ENCODE results near the gene ADCY5. TPM values are rescaled to one million over a fixed set of nuclear protein-coding genes. Genes with fewer than 3 reads are reported as not detected.

ADCY5 gene
- total RNA-seq, 1 donor from 2014 or later, result 0.13 TPM

DNA sequence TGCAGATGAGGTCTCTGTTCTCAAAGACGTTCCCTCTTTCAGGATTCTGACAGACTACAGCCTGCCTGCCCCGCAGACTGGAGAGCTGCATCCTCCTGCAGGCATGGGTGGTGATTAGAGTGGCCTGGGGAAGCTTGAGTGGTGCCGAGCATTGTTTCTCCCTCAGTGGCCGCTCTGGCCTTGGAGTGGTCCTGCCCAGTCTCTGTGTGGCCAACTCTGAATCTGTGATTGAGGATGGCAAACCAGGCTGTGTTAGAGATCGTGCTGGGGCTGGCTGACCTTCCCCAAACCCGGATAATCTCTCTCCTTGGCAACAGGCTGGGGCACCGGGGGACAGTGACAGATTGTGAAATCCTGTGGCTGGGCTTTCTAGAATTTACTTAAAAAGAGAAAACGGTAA is 11.0 kb upstream of the ADCY5 start:
- DNase-seq (ENCODE audit: low read depth), result no peak

DNA sequence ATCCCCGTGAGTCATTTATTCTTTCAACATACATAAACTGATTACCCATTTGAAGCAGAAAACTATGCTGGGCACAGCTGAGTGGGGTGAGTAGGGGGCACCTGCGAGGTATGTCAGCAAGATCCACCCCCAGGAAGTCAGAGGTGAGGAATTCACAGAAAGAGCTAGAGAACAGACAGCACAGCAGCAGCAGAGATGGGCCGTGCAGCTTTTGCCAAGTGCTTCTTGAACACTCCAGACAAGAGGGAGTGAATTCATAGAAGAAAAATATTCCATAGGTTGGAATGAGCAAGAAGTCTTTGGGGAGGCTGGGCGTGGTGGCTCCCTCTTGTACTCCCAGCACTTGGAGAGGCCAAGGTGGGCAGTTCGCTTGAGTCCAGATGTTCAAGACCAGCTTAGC is 9.4 kb upstream of the ADCY5 start:
- no peak for DNase-seq (ENCODE audit: low read depth)

DNA sequence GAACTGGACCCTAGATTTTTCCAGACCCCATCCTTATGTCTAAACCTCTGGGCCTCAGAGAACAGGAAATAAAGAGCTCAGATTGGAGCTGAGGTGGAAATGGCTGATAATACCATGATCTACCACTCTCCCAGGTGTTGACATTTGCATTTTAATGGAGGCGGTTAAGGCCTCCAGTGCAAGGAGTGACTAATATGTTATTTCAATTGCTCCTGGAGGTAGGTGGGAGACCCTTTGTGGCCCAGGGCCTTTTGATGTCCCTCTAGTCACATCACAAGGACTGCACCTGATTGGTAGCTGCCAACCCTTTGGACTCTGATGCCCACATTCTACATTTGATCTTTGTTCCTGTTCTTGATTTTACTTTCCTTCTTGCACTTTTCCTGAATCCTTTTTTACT is 9.0 kb upstream of the ADCY5 start:
- no peak for DNase-seq (ENCODE audit: low read depth)

DNA sequence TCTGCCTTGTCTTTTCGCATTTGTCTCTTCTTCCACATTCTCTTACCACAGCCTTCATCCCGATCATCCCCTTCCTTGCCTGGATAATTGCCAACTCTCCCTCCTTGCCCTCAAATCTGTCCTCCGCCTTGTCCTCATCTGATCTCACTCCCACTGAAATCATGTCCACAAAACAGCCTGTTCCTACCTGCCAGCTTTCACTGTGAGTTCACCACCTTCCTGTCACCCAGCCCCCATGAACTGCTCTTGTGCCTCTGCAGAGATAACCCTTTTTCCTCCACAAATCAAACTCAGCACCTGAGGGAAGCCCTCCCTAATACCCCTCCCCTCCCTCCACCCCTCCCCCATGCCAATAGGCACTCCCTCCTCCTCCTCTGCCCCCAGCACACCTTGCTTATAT is 4.8 kb upstream of the ADCY5 start:
- DNase-seq (ENCODE audit: low read depth), result no peak

DNA sequence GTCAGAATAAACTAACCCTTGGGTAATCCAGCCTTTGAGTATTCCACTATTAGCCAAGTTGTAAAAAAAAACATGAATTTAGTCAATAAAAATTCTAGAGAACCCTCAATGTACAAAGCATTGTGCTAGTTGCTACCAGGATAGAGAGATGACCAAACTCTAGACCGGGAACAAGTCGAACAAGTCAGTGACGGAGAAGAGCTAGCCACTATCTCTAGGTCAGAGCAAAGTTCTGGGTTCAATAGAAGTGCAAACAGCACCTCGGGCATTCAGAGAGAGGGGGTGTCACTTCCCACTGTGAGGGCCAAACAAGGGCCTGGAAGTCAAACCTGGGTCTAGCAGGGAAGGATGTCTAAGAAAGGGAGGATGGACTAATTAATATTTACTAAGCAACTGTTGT is 2.3 kb upstream of the ADCY5 start:
- no peak for DNase-seq (ENCODE audit: low read depth)

DNA sequence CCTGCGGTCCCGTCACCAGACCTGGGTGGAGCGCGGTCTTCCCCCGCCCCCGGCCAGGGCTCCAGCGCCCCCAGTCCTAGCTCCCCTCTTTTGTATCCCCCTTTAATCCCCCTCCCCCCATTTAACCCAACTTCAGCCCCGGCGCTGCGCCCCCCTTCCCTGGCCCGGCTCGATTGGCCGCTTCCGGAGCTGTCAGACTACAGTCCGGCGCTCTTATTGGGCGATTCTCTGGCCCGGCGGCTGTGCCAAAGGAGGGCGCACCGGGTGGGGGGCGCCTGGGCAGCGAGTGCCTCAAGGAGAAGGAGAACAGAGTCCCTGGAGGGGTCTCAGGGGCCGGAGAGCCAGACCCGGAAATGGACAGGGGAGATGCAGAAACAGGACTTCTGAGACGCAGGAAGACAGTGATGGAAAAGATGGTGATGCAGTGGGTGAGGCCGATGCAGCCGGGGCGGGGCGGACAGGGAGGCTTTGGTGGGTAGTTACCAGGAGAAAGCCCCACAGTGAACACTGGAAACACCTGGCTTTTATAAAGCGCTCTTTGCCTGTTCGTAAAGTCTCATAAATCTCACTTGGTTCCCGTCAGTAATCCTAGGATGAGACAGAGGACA is 1.2 kb upstream of the ADCY5 start:
- DNase-seq (ENCODE audit: low read depth), result peak; percentile 9

DNA sequence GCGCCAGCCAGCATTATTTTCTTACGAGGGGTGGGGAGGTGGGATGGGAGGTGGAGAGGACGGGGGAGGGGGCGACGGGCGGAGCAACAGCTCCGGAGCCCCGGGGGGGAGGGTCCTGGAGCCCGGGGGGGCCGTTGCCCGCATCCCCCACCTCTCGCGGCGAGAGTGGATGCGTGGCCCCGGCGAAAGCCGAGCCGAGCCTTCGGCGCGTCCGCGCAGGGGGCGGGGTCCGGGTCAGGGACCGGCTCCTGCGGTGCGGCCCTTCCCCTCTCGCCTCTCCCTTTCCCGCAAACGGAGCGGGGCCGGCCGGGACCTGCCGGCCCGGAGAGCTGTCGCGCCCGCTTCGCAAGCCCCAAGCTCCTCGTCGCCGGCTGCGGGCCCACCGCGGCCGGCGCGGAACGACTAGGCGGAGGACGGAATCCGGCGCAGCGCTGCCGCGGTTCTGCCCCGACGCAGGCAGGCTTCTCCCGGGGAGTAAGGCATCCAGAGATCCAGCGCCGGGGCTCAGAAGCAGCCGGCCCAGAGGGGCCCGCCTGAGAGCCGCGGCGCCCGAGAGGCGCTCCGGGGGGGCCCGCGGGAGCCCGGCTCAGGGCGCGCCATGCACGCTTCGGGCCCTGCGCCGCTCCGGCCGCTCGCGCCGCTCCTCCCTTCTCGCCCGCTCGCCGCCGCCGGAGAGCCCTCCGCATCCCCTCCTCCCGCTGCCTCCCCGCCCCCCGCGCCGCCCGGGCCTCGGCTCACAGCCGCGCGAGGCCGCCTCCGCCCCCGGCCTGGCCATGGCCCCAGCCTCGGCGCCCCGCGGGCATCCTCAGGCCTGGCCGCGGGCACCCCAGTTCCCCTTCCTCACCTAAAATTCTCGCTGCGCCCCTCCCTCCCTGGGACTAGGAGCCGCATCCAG is 459 bp upstream of the ADCY5 start:
- DNase-seq (ENCODE audit: low read depth), result peak; percentile 13

DNA sequence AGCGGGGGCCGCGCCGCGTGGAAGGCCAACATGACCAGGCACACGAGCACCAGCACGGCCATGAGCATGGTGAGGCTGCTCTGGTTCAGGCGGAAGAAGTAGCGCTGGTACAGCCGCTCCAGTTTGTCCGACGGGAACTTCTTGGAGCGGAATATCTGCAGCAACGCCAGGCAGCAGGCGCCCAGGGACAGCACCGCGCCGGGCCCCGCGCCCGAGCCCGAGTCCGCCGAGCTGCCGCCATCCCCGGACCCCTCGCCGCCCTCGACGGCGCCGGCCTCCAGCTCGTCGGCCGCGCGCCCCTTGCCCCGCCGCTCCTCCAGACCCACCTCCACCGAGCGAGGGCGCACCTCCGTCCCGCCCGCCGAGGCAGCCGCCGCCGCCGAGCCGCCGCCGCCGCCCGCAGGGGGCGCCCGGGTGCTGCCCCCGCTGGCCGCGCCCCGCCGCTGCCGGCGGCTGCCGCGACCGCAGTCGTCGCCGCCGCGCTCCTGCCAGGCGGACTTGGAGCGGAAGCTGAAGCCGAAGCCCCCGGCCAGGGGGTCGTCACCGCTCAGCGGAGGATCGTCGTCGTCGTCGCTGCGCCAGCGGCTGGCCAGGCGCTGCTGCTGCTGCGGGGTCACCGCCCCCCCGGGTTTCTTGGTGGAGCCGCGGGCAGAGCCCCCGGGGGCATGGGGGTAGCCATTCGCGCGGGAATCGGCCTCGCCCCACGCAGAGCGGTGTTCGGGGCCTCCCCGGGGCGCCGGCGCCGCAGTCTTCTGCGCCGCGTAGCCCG is 957 bp downstream of the ADCY5 start:
- DNase-seq (ENCODE audit: low read depth), result no peak

DNA sequence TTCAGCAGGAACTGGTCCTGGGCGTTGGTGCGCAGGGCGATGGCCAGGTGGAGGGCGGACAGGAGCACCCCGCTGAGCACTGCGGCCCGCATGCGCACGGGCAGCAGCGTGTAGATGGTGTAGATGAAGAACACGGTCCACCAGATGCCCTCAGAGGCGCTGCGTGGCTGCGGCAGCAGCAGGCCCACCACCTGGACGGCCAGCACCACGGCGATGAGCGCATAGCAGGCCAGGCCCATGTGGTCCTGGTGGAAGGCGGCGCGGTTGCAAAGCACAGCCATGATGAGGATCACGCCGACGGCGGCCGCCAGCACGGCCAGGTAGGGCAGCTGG is 1.5 kb downstream of the ADCY5 start:
- no peak for DNase-seq (ENCODE audit: low read depth)

DNA sequence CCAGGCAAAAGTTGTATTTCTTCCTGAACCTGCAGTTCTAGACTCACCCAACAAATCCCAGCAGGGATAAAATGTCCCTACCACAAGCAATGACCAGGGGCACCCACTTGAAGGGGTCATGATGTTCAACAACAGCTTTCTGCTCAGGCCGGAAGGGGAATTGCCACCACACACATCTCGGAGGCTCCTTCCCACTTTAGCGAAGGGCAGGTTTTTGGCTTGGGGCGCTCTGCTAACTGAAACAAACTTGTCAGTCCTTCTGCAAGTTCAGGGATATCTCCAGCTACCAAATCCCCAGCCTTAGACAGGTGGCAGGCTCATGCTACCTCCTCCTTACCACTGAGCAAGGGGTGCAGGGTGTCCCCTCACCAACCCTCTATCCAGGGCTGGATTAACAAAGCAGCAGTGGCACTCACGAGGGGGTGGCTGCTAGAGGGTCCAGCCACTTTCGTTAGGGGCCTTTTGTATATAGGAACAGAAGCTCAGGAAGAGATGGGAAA is 2.2 kb downstream of the ADCY5 start:
- no peak for DNase-seq (ENCODE audit: low read depth)

DNA sequence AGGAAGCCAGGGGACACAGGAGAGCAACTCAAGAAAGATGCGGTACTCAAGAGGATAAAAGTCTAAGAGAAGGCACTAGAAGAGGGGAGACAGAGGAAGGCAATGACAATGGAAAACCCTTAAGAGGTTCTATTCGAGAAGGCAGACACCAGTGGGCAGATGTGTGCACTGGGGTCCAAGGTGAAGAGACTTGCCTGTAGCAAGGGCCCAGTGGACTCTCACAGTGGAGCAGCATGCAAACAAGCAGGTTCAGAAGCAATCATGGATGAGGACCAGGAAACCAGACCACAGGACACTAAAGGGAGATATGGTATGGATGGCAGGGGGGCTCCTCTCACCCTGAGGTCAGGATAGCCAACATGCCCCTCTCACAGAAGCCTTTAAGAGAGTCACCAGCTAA is 2.7 kb downstream of the ADCY5 start:
- no peak for DNase-seq (ENCODE audit: low read depth)

DNA sequence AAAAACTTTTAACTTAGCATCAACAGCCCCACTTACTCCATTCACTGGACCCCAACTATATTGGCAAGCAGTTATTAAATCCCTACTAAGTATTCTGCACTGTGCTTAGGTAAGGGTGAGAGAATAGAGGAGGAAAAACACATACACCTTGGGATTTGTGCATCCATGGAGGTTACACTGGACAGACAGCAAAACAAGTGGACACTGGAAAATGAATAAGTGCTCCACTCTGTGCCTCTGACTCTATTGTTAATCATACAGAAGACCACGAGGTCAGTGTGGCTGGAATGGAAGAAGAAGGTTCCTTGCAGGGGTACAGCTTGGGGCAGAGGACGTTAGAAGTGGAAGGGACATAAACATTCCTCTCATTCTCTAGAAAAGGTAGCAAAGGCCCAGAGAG is 3.2 kb downstream of the ADCY5 start:
- no peak for DNase-seq (ENCODE audit: low read depth)

DNA sequence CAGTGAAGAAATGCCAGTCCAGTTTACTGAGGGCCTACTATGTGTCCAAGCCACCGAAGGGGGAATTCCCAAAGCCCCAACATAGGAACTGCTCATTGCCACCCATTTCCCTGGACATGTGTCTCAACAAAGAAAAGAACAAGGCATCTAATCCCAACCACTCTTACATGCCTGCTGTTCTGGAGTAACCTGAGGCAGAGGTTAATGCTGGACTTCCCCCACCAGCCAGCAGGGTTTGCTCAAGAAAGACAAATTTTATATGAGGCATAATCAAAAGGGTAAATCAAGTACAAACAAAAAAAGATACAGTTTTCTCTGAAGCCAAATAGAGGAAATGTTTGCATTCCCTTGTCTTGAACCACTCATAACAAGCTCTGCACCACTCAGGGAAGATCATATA is 4.1 kb downstream of the ADCY5 start:
- DNase-seq (ENCODE audit: low read depth), result no peak

DNA sequence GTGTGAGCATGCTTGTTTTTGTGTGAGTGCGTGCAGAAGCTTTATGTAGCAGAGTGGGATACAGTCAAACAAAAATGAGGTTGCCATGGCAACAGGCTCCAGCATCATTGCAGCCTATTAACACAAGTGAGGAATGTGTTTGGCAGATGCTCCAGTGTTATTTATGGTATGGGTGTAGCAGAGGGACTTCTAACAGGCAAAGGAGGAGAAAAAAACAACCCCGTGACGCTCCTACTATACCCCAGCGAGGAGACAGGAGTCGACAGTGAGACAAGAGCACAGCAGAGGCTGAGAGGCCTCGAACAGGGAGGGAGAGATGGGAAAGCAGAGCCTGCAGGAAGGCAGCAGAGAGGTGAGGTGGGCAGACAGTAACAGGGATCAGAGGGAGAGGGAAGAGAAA is 4.9 kb downstream of the ADCY5 start:
- no peak for DNase-seq (ENCODE audit: low read depth)

DNA sequence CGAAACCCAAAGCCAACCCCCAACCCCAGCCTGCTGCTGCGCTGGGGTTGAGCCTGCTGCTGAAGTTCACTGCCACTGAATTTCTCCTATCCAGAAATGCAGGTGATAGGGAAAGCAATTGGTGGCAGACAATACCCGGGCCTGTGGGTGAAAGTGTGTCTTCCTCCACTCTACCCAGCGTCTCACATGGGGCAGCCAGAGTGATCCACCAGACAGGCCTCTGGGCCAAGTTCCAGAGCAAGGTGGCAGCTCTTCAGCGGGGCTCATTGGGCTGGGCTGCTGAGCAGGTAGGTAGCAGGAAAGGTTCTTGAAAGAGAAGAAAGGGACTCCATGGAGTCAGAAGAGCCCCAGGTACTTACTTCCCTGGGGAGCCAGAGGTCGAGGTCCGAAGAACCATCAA is 6.0 kb downstream of the ADCY5 start:
- no peak for DNase-seq (ENCODE audit: low read depth)

DNA sequence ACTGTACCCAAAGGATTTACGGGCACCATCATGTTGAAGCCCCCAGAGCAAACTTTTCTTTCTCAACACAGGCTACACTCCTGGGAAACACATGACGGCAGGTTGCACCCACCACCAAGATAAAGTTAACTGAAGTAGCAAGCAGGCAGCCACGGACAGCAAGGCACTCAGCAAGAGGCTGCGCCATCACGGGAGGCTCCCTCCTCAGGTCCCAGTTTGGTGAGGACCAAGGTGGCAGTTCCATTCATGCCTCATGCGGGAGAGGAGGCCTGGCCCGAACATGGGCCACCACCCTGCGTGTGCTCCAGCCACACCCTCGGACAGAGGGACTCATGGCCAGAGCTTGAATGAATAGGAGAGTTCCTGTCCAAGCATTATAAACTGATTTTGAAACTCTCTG is 6.8 kb downstream of the ADCY5 start:
- no peak for DNase-seq (ENCODE audit: low read depth)

DNA sequence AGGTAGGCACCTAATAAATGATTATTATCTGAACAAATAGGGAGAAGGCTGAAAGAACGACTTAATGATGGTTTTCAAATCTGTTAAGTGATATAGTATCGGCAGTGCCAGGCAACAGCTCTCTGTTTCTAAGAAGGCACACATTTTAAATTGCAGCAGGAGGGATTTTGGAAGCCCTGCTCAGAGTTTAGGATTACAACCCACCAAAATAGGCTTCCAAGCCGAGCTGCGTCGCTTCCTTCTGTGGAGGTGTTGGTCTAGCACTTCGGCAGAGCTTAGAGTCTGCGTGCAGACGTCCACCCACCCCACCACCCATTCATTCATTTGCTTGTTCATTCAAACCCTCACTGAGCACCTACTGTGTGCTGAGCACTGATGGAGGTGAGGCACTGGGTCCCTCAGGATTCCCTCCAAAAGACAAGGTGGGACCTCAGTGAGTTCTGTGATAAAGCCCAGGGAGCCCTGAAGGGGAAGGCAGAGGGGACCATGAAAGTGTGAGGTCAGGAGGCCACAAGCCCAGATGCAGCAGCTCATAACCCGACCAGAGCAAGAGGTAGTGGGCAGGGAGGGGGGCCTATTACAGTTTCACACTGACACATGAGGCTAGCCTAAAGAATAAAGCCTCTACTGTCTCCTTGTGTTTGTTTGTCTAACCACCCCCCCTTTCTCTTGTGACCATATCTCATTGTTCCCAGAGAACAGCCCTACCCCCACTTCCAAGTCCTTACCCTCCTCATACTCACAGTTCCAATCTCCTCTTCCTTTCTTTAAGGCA is 8.9 kb downstream of the ADCY5 start:
- DNase-seq (ENCODE audit: low read depth), result no peak

DNA sequence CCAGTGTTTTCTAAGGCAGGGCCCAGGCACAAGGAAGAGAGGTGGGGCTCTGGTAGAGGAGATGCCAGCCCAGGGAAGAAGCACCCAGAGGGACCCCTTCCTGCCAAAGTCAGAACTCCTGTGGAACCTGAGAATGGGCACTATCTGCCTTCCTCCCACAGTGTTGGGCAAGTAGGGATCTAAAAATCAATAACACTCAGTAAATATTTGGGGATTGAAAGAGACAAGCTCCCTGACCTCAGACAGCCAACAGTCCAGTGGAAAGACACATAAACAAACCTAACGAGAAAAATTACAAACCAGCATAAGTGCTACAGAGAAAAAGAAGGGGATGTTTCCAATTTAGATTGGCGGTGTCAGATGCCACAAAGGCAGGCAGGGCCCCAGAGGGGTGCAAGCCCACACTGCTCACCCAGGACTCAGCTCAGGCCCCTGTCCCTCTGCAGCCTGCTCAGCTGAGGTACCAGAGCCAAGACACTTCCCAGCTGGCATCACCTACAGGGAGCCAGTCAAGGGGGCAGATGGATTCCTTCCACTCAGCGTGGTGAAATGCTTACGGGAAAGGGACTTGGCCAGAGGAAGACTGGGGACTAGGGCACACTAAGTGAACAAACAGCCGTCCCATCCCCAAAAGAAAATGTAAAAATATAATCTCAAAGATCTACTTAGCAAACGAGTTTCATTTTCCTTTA is 15.9 kb downstream of the ADCY5 start:
- no peak for DNase-seq (ENCODE audit: low read depth)

DNA sequence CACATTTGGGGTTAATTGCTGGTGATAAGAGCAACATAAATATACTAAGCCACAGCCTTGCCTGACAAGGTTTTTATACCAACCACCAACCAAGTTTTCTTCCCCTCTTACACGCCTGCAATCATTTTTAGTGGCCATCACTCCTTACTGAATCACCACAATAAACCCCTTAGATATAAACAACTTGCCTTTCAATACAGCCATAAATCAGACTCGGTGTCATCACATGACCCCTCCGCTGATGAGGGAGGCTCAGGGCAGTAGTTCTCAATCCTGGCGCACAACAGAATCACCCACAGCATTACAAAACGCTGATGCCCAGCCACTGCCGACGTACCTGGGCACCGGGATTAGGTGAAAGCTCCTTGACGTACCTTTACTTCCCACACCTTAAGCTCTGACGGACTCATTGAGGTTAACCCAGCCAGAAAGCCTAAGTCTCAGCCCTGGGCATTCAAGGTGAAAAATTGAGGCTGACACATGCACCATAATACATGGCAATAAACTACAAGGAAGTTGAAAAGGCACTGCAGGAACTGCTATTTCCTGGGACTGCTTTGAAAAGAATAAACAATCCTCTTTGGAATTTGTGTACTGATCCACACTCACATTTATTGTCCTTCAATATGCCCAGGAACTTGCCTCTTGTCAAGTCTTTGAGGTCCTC is 17.1 kb downstream of the ADCY5 start:
- DNase-seq (ENCODE audit: low read depth), result no peak

DNA sequence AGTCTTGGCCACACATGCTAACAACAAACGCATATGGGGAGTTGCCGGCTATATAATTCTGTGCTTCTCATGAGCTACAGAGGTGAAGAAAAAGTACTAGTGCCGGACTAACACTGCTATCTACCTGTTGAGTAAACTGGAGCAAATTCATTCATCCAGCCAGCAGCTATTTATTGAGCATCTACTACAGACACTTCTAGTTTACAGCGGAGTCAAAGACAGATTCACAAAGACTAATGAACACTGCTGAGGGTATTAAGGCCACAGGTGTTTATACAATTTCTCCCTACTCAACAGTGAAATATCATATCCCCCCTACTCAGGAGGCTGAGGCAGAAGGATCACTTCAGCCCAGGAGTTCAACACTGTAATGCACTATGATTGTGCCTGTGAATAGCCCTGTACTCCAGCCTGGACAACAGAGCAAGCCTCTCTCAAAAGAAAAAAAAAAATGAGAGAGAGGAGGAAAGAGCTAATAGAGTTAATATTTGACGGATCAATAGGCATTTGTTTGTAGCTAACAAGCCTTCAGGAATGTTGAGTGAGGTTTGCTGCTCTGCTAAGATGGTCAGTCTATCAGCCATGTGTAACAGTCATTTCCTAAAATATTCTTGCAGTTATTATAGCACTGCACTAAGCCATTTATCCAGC is 17.8 kb downstream of the ADCY5 start:
- DNase-seq (ENCODE audit: low read depth), result no peak
